ENCODE data around the gene KCNIP4. TPM values are rescaled to one million over a fixed set of nuclear protein-coding genes. Genes with fewer than 3 reads are reported as not detected.

The KCNIP4 gene
- total RNA-seq, 1 donor from 2014 or later, result 0.39 TPM

DNA sequence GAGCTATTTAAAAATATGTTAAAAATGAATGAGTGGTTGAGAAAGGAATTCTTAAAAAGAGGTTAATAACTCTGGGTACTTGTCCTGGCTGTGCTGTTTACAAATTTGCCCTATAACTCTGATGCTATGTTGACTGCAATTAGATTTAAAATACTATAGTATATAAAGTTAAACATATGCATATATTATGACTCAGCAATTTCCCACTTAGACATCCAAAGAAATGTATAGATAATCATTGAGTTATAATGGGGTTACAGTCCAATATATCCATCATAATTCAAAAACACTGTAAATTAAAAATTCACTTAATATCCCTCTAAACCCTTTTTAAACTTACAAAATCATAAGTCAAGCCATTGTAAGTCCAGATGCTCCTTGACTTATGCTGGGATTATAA lies 818.0 kb downstream of the KCNIP4 start:
- H2AFZ ChIP-seq (replicated peaks), result no peak overlapping the region
- H3K9ac ChIP-seq, result no peak overlapping the region
- no peaks in the 10 kb centered on the region for H3K27me3 ChIP-seq
- no peaks in the 10 kb centered on the region for H3K4me1 ChIP-seq
- H3K79me2 ChIP-seq (ENCODE audit: low read depth), result no peaks in the 10 kb centered on the region
- Mint-ChIP-seq H3K36me3 (no peaks in the 10 kb centered on the region), H3K4me1 (no peaks in the 10 kb centered on the region), H3K27ac (no peak overlapping the region), H3K9me3 (no peaks in the 10 kb centered on the region), H3K27me3 (ENCODE audit: insufficient read depth, low read depth) (no peaks in the 10 kb centered on the region), H3K4me3 (no peak overlapping the region)
- H4K20me1 ChIP-seq (ENCODE audit: low read depth), result no peaks in the 10 kb centered on the region
- no peak overlapping the region for H3K4me2 ChIP-seq
- TF ChIP-seq, protein P1, sequence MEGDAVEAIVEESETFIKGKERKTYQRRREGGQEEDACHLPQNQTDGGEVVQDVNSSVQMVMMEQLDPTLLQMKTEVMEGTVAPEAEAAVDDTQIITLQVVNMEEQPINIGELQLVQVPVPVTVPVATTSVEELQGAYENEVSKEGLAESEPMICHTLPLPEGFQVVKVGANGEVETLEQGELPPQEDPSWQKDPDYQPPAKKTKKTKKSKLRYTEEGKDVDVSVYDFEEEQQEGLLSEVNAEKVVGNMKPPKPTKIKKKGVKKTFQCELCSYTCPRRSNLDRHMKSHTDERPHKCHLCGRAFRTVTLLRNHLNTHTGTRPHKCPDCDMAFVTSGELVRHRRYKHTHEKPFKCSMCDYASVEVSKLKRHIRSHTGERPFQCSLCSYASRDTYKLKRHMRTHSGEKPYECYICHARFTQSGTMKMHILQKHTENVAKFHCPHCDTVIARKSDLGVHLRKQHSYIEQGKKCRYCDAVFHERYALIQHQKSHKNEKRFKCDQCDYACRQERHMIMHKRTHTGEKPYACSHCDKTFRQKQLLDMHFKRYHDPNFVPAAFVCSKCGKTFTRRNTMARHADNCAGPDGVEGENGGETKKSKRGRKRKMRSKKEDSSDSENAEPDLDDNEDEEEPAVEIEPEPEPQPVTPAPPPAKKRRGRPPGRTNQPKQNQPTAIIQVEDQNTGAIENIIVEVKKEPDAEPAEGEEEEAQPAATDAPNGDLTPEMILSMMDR (IDR thresholded peaks at IDR 0.05), result no peak
- no peak for TF ChIP-seq EZH2phosphoT487 (IDR thresholded peaks at IDR 0.05)
- TF ChIP-seq EZH2 (IDR thresholded peaks at IDR 0.05), result no peak
- no peaks in the 10 kb centered on the region for H3F3A ChIP-seq (ENCODE audit: low read depth)
- no peak for DNase-seq (ENCODE audit: low spot score)
- H3K4me3 ChIP-seq, result no peak overlapping the region
- no peaks in the 10 kb centered on the region for H3K9me3 ChIP-seq (ENCODE audit: low read depth)
- no peak overlapping the region for H3K27ac ChIP-seq
- no peaks in the 10 kb centered on the region for H3K36me3 ChIP-seq

DNA sequence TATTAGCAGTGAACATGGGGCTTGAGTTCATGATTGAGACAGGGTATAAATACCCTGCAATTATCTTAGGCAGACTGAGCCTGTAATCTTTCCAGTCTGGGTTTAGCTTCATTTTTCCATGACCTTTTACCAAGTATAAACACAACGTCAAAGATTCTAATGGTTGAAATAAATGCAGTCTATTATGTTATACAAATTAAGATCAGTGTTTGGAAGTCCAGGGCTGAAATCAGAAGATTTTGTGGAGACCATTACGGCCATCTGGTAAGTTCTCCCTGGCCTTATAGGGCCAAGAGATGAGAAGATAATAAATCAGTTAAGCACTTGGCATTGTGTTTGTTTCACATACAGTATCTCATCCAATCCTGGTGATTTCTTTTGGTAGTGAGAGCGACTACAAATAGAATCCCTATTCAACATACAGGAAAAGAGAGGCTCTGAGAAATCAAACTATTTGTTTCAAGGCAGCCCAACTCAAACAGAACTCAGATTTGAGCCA lies 822.5 kb downstream of the KCNIP4 start:
- H3K4me3 Mint-ChIP-seq, result no peak overlapping the region
- no peaks in the 10 kb centered on the region for H3K4me1 ChIP-seq
- DNase-seq (ENCODE audit: low spot score), result no peak
- no peaks in the 10 kb centered on the region for H4K20me1 ChIP-seq (ENCODE audit: low read depth)
- H2AFZ ChIP-seq (replicated peaks), result no peak overlapping the region
- no peak overlapping the region for H3K4me2 ChIP-seq
- no peak overlapping the region for H3K27ac Mint-ChIP-seq
- no peak overlapping the region for H3K4me3 ChIP-seq
- no peak overlapping the region for H3K9ac ChIP-seq
- no peak overlapping the region for H3K27ac ChIP-seq
- no peaks in the 10 kb centered on the region for H3K36me3 ChIP-seq
- H3K27me3 ChIP-seq, result no peaks in the 10 kb centered on the region
- no peaks in the 10 kb centered on the region for H3K9me3 ChIP-seq (ENCODE audit: low read depth)
- H3K9me3 Mint-ChIP-seq, result no peaks in the 10 kb centered on the region
- H3K27me3 Mint-ChIP-seq (ENCODE audit: insufficient read depth, low read depth), result peaks cover 3% of the 10 kb centered on the region
- TF ChIP-seq EZH2phosphoT487 (IDR thresholded peaks at IDR 0.05) (no peak), EZH2 (IDR thresholded peaks at IDR 0.05) (no peak)
- TF ChIP-seq, protein P1 (IDR thresholded peaks at IDR 0.05), result no peak
- no peaks in the 10 kb centered on the region for H3F3A ChIP-seq (ENCODE audit: low read depth)
- H3K4me1 Mint-ChIP-seq, result no peaks in the 10 kb centered on the region
- no peaks in the 10 kb centered on the region for H3K36me3 Mint-ChIP-seq
- no peaks in the 10 kb centered on the region for H3K79me2 ChIP-seq (ENCODE audit: low read depth)

DNA sequence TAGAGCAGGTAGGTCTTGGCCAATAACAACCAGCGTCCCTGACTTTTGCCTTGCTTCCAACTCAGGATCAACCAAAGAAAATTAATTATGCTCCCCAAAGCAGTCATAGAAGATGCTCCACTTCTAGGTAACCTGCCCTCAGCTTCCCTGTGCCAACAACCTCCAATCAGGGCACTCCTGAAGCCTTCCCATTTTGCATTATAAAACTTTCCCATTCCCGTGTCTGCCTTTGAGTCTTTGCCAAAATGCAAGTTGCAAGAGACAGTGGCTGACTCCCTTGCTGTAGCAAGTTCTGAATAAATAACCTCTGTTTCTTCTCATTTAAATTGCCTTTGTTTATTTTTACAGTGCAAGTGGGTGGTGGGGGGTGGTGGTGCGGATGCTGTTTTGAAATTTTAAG lies 830.3 kb downstream of the KCNIP4 start:
- no peak for TF ChIP-seq EZH2phosphoT487 (IDR thresholded peaks at IDR 0.05)
- TF ChIP-seq, protein P1 (IDR thresholded peaks at IDR 0.05), result no peak
- no peak for TF ChIP-seq EZH2 (IDR thresholded peaks at IDR 0.05)
- Histone ChIP-seq H3K79me2 (ENCODE audit: low read depth) (no peaks in the 10 kb centered on the region), H3K27ac (no peak overlapping the region), H3K27me3 (no peaks in the 10 kb centered on the region), H3K4me2 (no peak overlapping the region), H3F3A (ENCODE audit: low read depth) (no peaks in the 10 kb centered on the region), H3K36me3 (no peaks in the 10 kb centered on the region), H4K20me1 (ENCODE audit: low read depth) (no peaks in the 10 kb centered on the region), H3K9ac (no peak overlapping the region), H2AFZ (replicated peaks) (peak overlapping the region; percentile 26), H3K9me3 (ENCODE audit: low read depth) (no peaks in the 10 kb centered on the region), H3K4me3 (no peak overlapping the region), H3K4me1 (peaks cover 7% of the 10 kb centered on the region)
- DNase-seq (ENCODE audit: low spot score), result no peak
- Mint-ChIP-seq H3K27ac (no peak overlapping the region), H3K4me1 (no peaks in the 10 kb centered on the region), H3K4me3 (no peak overlapping the region), H3K27me3 (ENCODE audit: insufficient read depth, low read depth) (peaks cover 5% of the 10 kb centered on the region), H3K36me3 (no peaks in the 10 kb centered on the region), H3K9me3 (no peaks in the 10 kb centered on the region)
